Activated CD4-positive, alpha-beta T cell treated with anti-CD3 and anti-CD28 coated beads, Interleukin-10, Interleukin-2, amounts not matched to agents 100 ng/mL and 50 ng/mL, durations not matched to agents 16 hours and 8 hours (primary cell): ENCODE results near the gene BAIAP2L1.

ENCODE experiments used
- DNase-seq: peaks from one replicate; pipeline ENCODE4 v3.0.0-alpha.2; 2020

The BAIAP2L1 gene

DNA sequence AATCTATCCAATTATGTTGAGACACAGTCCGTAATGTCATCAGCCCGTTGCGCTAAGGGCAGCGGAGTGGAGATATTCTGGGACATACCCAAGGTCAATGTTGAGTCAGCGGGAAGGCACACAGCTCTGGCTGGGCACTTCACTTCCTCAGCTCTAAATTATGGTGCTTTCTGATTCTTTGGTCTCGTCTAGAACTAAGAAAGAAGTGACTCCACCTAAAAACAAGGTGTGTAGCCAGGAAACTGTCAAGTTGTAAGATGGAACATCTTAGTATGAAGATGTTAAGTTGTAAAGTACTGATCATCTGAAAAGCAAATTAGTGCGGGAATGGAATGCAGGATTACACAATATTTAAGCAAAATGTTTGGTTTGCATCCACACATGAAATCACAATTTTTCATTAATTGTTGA, 43.1 kb downstream of the BAIAP2L1 start:
- no peak for DNase-seq

DNA sequence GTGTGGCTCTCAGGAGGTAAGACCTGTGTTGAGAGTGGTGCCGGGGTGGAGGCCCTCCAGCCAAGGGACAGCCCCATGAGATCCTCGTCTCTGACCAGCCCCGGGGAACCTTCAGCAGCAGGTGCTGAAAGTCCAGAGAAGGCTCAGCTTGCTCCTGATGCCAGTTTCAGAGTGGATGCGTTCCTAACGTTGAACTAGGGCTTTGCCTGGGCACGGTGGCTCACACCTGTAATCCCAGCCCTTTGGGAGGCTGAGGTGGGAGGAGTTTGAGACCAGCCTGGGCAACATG, 45.7 kb downstream of the BAIAP2L1 start:
- DNase-seq: no peak

GRCh38 chr7:98354511-98355249, 46.2 kb downstream of the BAIAP2L1 start:
- no peak for DNase-seq

DNA sequence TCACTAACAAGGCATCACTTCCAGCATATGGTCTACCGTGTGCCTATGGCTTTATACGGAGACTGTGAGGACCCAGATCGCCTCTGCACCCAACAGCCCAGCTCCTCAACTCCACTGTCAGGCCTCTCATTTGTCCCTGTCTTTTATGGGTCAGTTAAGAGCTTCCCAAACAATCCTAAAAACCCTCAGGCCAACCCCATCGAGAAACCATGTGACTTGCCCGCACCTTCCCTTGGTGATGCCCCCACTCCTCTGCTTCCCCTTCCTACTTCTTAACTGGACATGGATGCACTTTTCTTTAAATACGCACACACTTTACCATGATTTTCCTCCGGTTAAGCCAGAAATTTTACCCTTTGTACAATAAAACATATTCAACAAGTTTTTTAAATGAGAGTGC, 46.8 kb downstream of the BAIAP2L1 start:
- DNase-seq: no peak

- DNase-seq: no peak
Measured at GRCh38 chr7:98352621-98353020, 48.3 kb downstream of the BAIAP2L1 start.

DNA sequence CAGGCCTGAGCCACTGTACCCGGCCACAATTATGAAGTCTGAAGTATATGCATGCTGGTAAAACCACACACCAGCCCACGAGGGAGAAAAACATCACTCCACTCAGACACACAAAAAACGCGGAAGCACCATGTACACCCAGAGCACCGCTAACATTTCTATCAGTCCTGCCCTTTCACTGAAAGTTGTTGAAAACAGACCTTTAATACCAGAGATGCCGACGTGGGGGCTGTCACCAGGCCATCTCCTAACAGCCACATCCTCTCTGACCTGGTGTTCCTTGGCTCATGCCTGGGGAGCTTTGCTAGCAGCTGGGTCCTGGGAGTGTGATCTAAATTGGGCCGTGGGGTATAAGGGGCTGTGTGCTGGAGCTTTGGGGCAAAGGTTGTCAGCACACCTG, 49.8 kb downstream of the BAIAP2L1 start:
- DNase-seq: no peak

- DNase-seq: no peak
Measured at GRCh38 chr7:98348726-98349474, 52.0 kb downstream of the BAIAP2L1 start.

DNA sequence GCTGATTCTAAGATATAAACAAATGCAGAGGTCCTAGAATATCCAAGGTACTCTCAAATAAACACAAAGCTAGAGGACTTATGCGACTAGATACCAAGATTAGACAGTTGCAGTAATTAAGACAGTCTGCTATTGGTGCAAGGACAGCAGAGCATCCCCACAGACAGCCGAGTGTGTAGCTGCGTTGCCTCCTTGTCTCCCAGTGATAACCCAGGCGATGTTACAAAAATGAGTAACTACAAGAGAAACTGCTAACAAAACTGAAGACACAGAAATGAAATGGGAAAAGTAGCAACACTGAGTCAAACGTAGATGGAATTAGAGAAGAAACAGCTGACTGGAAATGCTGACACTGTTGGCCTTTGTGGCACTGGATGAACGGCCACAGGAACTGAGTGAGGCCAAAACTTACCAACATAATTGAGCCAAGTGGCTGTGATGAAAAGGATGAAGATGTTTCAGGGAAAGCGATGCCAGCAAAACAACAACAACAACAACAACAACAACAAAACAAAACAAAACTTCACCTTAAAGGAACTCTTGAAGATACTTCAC, 54.3 kb downstream of the BAIAP2L1 start:
- DNase-seq: peak; percentile 9

GRCh38 chr7:98341106-98341505, 59.8 kb downstream of the BAIAP2L1 start:
- no peak for DNase-seq

DNA sequence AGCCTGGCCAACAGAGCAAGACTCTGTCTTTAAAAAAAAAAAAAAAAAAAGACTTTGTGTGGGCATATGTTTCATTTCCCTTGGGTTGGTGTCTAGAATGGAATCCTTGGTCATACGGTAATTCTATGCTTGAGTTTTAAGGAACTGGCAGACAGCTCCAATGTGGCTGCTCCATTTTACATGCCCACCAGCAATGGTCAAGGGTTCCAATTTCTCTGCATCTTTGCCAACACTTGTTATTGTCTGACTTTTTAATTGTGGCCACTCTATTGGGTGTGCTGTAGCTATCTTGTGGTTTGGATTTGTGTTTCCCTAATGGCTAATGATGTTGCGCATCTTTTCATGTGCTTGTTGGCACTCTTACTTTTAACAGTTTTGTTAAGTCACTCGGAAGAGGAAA, 61.8 kb downstream of the BAIAP2L1 start:
- no peak for DNase-seq

DNA sequence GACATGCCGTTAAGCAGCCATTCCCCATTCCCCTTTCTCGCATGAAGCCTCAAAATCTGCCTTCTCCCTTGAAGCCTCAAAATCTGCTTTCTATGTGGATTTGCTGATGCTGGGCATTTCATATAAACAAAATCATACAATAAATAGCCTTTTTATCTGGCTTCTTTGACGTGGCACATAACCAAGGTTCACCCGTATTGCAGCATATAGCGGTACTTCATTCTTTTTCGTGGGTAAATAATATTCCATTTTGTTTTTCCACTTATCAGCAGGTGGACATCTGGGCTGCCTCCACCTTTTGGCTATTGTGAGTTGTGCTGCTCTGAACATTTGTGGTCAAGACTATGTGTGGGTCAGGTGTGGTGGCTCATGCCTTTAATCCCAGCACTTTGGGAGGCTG, 62.4 kb downstream of the BAIAP2L1 start:
- no peak for DNase-seq

DNA sequence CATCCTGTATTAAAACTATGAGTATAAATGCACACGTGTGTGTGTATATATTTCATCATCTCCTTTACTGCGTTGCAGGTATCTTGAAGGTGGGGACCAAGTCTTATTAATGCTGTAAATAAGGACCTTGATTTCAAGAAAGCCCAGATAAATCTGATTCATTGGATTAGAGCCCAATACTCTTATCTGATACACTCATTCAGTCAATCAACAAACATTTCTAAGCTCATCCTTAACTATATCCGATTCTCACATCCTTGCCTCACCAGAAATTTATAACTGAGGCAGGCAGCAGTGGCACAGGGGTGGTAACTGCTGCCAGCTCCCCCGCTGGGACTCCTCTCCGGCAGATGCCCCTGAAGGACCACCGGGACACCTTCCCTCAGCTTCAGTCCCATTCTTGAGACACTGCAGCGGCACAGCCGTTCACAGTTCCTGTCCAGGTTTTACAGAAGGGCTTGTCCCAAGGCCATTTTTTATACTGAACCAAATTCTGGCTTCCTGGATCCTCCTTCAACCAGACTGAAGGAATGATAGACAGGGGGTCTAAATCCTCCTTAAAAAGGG, 65.4 kb downstream of the BAIAP2L1 start:
- DNase-seq: no peak

GRCh38 chr7:98334081-98334480, 66.8 kb downstream of the BAIAP2L1 start:
- DNase-seq: no peak

GRCh38 chr7:98330926-98331529, 69.9 kb downstream of the BAIAP2L1 start:
- DNase-seq: no peak

GRCh38 chr7:98329791-98330373, 71.0 kb downstream of the BAIAP2L1 start:
- DNase-seq: no peak

- DNase-seq: no peak
Measured at GRCh38 chr7:98329100-98329790, 71.6 kb downstream of the BAIAP2L1 start.

DNA sequence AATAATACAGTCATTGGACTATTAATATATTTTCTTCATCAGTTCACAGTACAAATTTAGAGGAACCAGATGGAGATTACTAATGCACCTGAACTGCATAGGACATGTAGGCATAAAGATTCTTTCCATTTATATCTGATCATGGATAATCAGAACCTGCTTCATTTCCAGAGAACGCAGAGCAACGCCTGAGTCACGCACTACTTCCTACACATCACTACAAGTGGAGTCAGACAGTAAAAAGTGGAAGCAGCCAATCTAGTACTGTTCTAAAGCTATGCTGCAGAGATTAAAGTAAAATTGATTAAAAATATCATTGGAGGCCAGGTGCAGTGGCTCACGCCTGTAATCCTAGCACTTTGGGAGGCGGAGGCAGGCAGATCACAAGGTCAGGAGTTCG, 76.1 kb downstream of the BAIAP2L1 start:
- DNase-seq: no peak

GRCh38 chr7:98323597-98324322, 77.1 kb downstream of the BAIAP2L1 start:
- DNase-seq: no peak

- DNase-seq: no peak
Measured at GRCh38 chr7:98322331-98323270, 78.3 kb downstream of the BAIAP2L1 start.

DNA sequence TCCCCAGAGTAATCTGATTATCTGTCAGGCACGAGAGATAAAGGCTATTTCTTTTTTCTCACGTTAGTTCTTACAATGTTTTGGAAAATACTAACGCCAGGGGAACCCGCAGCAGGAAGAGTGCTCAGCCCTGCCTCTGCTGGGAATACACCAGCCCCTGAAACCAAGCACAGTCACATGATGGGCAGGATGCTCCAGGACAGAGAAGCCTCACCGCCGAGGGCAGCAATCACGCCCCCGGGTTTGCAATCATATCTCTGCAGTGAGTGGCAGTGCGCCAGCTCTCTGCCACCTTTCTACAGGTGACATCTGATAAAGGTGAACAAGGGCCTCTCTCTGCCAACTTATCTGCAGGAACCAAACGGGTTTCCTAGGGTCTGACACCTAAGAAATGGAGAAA, 79.6 kb downstream of the BAIAP2L1 start:
- no peak for DNase-seq

DNA sequence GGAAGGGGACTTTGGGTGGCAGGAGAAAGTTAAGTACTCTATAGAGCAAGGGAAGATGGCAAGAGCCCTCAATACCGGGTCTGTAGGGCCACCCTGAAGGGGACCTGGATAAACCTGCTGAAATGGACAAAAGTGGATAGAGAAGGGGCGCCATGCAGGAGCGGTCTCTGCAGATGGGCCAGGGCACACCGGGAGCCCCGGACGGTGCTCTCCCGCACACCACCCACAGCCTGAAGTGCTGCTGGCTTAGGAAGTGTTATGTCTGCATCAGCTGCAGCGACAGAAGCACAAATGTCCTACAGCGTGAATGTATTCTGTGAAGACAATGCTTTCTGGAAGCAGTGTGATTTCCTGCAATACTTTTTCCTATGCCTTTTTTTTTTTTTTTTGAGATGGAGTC, 81.7 kb downstream of the BAIAP2L1 start:
- DNase-seq: no peak
